ENCODE data around the gene CCDC106.

The CCDC106 gene

GRCh38 chr19:55671054-55671378, 23.0 kb downstream of the CCDC106 start:
- no peak for DNase-seq

GRCh38 chr19:55672418-55672817, 24.4 kb downstream of the CCDC106 start:
- no peak for DNase-seq

- peak; percentile 64 for DNase-seq
Observed at GRCh38 chr19:55673465-55673864, 25.5 kb downstream of the CCDC106 start.

GRCh38 chr19:55673889-55674288, 25.9 kb downstream of the CCDC106 start:
- no peak for DNase-seq

- no peak for DNase-seq
Observed at GRCh38 chr19:55674459-55674840, 26.4 kb downstream of the CCDC106 start.

- DNase-seq, result peak; percentile 100
Observed at GRCh38 chr19:55674841-55675660, 27.0 kb downstream of the CCDC106 start, which contains the start of gene EPN1. Gene EPN1 (plus strand): TSS chr19:55675226. CDS start chr19:55678628, 3,402 bp downstream.

GRCh38 chr19:55675661-55676354, 27.8 kb downstream of the CCDC106 start:
- peak; percentile 70 for DNase-seq

- no peak for DNase-seq
Observed at GRCh38 chr19:55676383-55676782, 28.4 kb downstream of the CCDC106 start.

GRCh38 chr19:55676889-55677505, 29.0 kb downstream of the CCDC106 start:
- no peak for DNase-seq

- DNase-seq, result no peak
Observed at GRCh38 chr19:55677572-55678028, 29.6 kb downstream of the CCDC106 start.

GRCh38 chr19:55678121-55678671, 30.2 kb downstream of the CCDC106 start:
- DNase-seq, result no peak

- DNase-seq, result no peak
Observed at GRCh38 chr19:55679343-55680257, 31.6 kb downstream of the CCDC106 start.

GRCh38 chr19:55680339-55681130, 32.5 kb downstream of the CCDC106 start:
- DNase-seq, result no peak

- no peak for DNase-seq
Observed at GRCh38 chr19:55681131-55682092, 33.4 kb downstream of the CCDC106 start.

- no peak for DNase-seq
Observed at GRCh38 chr19:55683449-55684261, 35.6 kb downstream of the CCDC106 start.

GRCh38 chr19:55684946-55685681, 37.1 kb downstream of the CCDC106 start:
- DNase-seq, result no peak

GRCh38 chr19:55685776-55686175, 37.8 kb downstream of the CCDC106 start:
- DNase-seq, result no peak

GRCh38 chr19:55686311-55687050, 38.5 kb downstream of the CCDC106 start:
- no peak for DNase-seq

Data from NCI-H2227 treated with DMSO at 0.1 percent for 48 hours (cell line).